ENCODE results near the gene MAFG.

MAFG gene

GRCh38 chr17:81884968-81885367, 42.6 kb downstream of the MAFG start:
- TF ChIP-seq POLR2A (IDR thresholded peaks at IDR 0.05; ENCODE audit: low read length): no peak
- no peak for TF ChIP-seq GATA1 (IDR thresholded peaks at IDR 0.05; ENCODE audit: low read depth, low read length)

GRCh38 chr17:81884520-81884919, 43.0 kb downstream of the MAFG start:
- no peak for DNase-seq
- TF ChIP-seq GATA1 (IDR thresholded peaks at IDR 0.05; ENCODE audit: low read depth, low read length) (no peak), POLR2A (IDR thresholded peaks at IDR 0.05; ENCODE audit: low read length) (no peak)

More at GRCh38 chr17:81884968-81885367, 42.6 kb downstream of the MAFG start:
- no peak for DNase-seq

DNA sequence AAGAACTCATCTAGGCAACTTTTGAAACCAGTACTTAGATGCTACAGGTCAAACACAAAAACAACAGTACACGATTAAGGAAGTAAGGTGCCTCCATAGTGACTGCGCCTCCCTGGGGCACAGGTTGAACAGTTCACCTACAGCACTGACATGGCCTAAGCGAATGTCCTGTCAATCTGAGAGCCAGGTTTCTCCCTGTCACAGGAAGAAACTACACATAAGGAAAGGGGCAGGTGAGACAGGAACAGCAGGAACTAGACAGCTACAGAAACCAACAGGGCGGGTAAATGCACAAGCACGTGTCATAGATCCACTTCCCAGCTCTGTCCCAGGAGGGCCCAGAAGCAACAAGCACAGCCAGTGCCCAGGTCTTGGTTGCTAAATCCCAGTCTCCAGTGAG, 48.4 kb downstream of the MAFG start:
- DNase-seq: no peak
- TF ChIP-seq POLR2A (IDR thresholded peaks at IDR 0.05; ENCODE audit: low read length) (no peak), GATA1 (IDR thresholded peaks at IDR 0.05; ENCODE audit: low read depth, low read length) (no peak)

DNA sequence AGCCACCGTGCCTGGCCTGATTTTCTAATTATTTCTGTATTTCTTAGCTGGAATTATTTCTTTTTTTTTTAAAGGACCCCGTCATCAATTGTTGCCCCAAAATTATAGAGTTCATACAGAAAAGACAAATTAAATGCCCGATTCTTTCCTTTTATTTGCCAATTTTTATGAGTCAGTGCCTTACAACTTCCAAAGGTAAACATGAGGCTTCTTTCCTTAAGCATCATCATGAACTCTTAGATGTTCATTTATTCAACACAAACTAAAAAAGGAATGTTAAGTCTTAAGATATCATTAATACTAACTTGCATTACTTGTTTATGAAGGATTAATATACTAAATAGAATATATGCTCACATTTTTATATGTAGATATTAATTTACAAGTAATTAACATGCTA, 49.2 kb downstream of the MAFG start:
- TF ChIP-seq GATA1 (IDR thresholded peaks at IDR 0.05; ENCODE audit: low read depth, low read length) (no peak), POLR2A (IDR thresholded peaks at IDR 0.05; ENCODE audit: low read length) (no peak)
- DNase-seq: no peak

- no peak for DNase-seq
- TF ChIP-seq GATA1 (IDR thresholded peaks at IDR 0.05; ENCODE audit: low read depth, low read length): no peak
- TF ChIP-seq POLR2A (IDR thresholded peaks at IDR 0.05; ENCODE audit: low read length): no peak
Measured at GRCh38 chr17:81877569-81877968, 50.0 kb downstream of the MAFG start.

GRCh38 chr17:81871387-81872230, 55.9 kb downstream of the MAFG start:
- TF ChIP-seq GATA1 (IDR thresholded peaks at IDR 0.05; ENCODE audit: low read depth, low read length) (no peak), POLR2A (IDR thresholded peaks at IDR 0.05; ENCODE audit: low read length) (peak; percentile 84)

GRCh38 chr17:81870981-81871386, 56.6 kb downstream of the MAFG start, which contains the start of gene ARHGDIA:
TSS of gene ARHGDIA (minus strand) at chr17:81871337. CDS start at chr17:81869930, 1,407 bp downstream.
- no peak for DNase-seq
- no peak for TF ChIP-seq POLR2A (IDR thresholded peaks at IDR 0.05; ENCODE audit: low read length)
- no peak for TF ChIP-seq GATA1 (IDR thresholded peaks at IDR 0.05; ENCODE audit: low read depth, low read length)

More at GRCh38 chr17:81871387-81872230, 55.9 kb downstream of the MAFG start:
- DNase-seq: peak; percentile 94 to 97

DNA sequence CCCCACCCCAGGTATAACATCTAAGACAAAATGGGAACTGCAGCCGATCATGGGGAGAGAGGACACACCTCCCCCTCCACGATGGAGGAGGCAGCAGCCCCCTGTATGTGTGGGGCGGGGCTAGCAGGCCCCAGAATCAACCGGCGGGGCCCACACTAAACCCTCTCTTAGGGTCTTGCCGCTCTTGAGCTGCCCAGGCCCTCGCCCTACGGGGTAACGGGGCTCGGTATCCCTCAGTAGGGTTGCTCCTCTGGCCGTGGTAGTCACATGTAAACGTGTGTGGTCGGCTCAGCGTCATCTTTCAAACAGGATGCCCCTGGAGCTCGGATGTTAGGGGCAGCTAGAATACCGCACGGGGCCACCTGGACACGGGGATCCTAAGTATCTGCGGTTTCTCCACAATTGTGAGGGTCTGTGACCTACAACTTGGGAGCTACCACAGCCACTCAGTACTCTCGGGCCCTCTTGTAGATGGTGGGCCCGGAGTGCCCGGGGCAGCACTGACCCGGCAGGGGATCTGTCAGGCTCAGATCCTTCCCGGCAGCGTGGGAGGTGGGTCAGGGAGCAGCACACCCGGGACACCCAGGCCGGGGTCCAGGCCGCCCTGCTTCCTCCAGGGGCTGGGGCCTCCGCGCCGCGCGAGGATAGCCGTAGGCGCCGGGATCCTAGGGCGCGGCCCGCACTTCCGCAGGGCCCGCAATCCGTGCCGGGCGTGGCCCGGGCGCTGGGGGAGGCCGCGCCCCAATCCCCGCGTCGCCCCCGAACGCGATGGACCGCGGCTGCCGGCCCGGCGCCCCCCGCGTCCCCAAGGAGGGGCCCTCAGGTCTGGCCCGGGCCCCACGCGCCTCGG, 57.2 kb downstream of the MAFG start:
- no peak for TF ChIP-seq GATA1 (IDR thresholded peaks at IDR 0.05; ENCODE audit: low read depth, low read length)
- no peak for TF ChIP-seq POLR2A (IDR thresholded peaks at IDR 0.05; ENCODE audit: low read length)
- DNase-seq: peak; percentile 62 to 74

DNA sequence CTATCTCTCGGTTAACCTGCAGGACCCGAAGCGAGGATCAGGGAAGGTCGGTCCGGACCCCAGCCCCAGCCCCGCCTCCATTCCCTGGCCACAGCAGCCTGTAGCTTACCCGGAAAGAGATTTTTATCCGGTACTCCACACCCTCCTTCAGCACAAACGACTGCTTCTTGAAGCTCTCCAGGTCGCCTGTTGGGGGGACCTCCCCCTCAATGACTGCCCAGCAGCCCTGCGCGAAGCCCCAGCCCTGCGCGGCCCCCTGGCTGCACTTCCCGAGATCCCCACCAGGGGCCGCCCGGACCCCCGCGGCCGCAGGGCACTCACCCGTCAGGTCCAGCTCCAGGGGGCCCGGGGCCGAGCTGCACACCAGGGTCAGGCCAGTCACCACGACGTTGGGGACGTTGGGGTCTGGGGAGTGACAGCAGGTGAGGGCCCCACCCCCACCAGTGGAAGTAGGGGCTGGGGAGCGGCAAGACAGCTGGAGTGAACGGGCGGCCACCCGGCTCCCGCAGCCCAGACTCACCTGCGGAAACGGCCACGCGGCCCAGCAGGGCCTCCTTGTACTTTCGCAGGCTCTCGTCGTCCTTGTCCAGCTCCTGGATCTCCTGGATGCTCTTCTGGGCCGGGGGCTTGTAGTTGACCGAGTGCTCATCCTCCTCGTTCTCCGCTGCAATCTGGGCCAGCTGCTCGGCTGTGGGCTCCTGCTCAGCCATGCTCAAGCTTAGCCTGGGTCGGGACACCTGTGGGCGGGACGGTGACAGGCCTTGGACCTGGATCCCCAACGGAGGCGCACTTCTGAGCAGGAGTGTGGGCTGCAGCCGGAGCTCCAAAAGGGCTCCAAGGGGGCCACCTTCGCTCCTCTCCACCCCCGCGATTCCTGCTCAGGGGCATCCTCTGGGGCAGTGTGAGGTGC, 58.1 kb downstream of the MAFG start:
- peak; percentile 53 to 68 for DNase-seq
- TF ChIP-seq POLR2A (IDR thresholded peaks at IDR 0.05; ENCODE audit: low read length) (no peak), GATA1 (IDR thresholded peaks at IDR 0.05; ENCODE audit: low read depth, low read length) (no peak)

DNA sequence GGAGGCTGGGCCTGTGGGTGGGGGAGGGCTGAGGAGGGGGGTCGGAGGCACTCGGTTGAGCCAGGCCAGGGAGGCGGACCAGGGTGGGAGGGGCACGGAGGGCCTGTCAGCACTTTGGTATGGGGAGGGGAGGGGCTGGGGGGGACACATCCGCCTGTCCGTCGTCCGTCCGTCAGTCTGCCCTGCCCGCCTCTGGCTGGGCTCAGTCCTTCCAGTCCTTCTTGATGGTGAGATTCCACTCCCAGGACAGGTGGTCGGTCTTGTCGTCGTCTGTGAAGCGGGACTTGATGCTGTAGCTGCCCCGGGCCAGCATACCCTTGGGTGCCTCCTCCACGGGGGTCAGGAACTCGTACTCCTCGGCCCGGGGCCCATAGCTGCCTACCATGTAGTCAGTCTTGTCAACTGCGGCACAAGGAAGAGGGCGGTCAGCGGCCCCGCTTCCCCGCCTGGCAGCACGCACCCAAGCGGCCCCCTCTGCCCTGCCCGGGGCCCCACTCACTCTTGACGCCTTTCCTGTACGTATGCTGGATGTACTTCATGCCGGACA, 58.8 kb downstream of the MAFG start:
- peak in 1 of 2 experiments; percentile 32 for DNase-seq
- TF ChIP-seq GATA1 (IDR thresholded peaks at IDR 0.05; ENCODE audit: low read depth, low read length) (no peak), POLR2A (IDR thresholded peaks at IDR 0.05; ENCODE audit: low read length) (no peak)

All from erythroblast (primary cell).